Muscle of arm (tissue), 12 donors: ENCODE data around the gene AOPEP. TPM values are rescaled to one million over a fixed set of nuclear protein-coding genes. Genes with fewer than 3 reads are reported as not detected.

Experiments
- DNase-seq: peaks from one replicate; pipeline ENCODE4 v3.0.0-alpha.2; 2013
- polyA plus RNA-seq, 12 donors: library from polyadenylated mRNA; unstranded; fragments of 120-200 nt; gene quantifications; one replicate each; pipeline ENCODE4 v1.2.1, GENCODE V29; 2013; ENCODE audit not compliant: insufficient read length in 12 of 12

AOPEP gene
- polyA plus RNA-seq, 12 donors, result 33.5 to 57.2 (median 40.1) TPM; not detected in 1

- DNase-seq, result no peak
These were observed 12.9 kb upstream of the AOPEP start for GRCh38 chr9:94713436-94714215.

- DNase-seq, result no peak
These were observed 12.0 kb upstream of the AOPEP start for GRCh38 chr9:94714494-94714893.

GRCh38 chr9:94717761-94718160 lies 8.7 kb upstream of the AOPEP start:
- no peak for DNase-seq

- no peak for DNase-seq
These were observed 7.6 kb upstream of the AOPEP start for GRCh38 chr9:94718936-94719335.

- no peak for DNase-seq
These were observed 6.6 kb upstream of the AOPEP start for GRCh38 chr9:94719878-94720277.

GRCh38 chr9:94720846-94721549 lies 5.5 kb upstream of the AOPEP start:
- DNase-seq, result no peak

- no peak for DNase-seq
These were observed 4.7 kb upstream of the AOPEP start for GRCh38 chr9:94721754-94722153.

GRCh38 chr9:94725293-94725692 lies 1.2 kb upstream of the AOPEP start:
- no peak for DNase-seq

GRCh38 chr9:94728719-94729118 lies 2.2 kb downstream of the AOPEP start:
- no peak for DNase-seq

GRCh38 chr9:94729199-94729598 lies 2.7 kb downstream of the AOPEP start:
- DNase-seq, result no peak

GRCh38 chr9:94734054-94734754 lies 7.7 kb downstream of the AOPEP start:
- no peak for DNase-seq

GRCh38 chr9:94736759-94737158 lies 10.3 kb downstream of the AOPEP start:
- DNase-seq, result no peak

GRCh38 chr9:94740145-94740840 lies 13.8 kb downstream of the AOPEP start:
- DNase-seq, result no peak

GRCh38 chr9:94741866-94742265 lies 15.4 kb downstream of the AOPEP start:
- no peak for DNase-seq

- no peak for DNase-seq
These were observed 16.8 kb downstream of the AOPEP start for GRCh38 chr9:94743035-94743954.

- DNase-seq, result no peak
These were observed 19.5 kb downstream of the AOPEP start for GRCh38 chr9:94745806-94746540.

GRCh38 chr9:94746541-94747370 lies 20.3 kb downstream of the AOPEP start:
- DNase-seq, result no peak

- DNase-seq, result no peak
These were observed 28.5 kb downstream of the AOPEP start for GRCh38 chr9:94754976-94755475.

- no peak for DNase-seq
These were observed 30.7 kb downstream of the AOPEP start for GRCh38 chr9:94757158-94757557.
